Testis (tissue), 3 donors: Measurements from ENCODE around the gene CACNA2D3. TPM values are rescaled to one million over a fixed set of nuclear protein-coding genes. Genes with fewer than 3 reads are reported as not detected.

Source experiments
- DNase-seq: peaks from one replicate; pipeline ENCODE4 v3.0.0-alpha.2; 2019
- H3K27ac ChIP-seq, 2 donors: fragments of 200-600 bp; sonication (generic); one replicate each; pipeline ENCODE4 v1.5.1; 2019
- H3K27me3 ChIP-seq: fragments of 200-600 bp; sonication (generic); one replicate; pipeline ENCODE4 v1.5.1; 2019
- H3K36me3 ChIP-seq: fragments of 200-600 bp; sonication (generic); one replicate; pipeline ENCODE4 v1.5.1; 2017; ENCODE audit warnings: low read depth; ENCODE audit errors: missing control alignments
- H3K4me1 ChIP-seq: fragments of 200-600 bp; sonication (generic); one replicate; pipeline ENCODE4 v1.5.1; 2019
- H3K4me3 ChIP-seq, 2 donors: fragments of 200-600 bp; sonication (generic); one replicate each; pipeline ENCODE4 v1.5.1; 2017 to 2019
- H3K9me3 ChIP-seq: fragments of 200-600 bp; sonication (generic); one replicate; pipeline ENCODE4 v1.5.1; 2017
- CTCF ChIP-seq, 3 experiments: fragments of 450-650 bp in 2 of 3; fragments of 200-600 bp in 1 of 3; sonication (generic) in 1 of 3; IDR thresholded peaks; one replicate each; pipeline ENCODE4 v1.5.1; 2016 to 2019; ENCODE audit warnings: antibody characterized with exemption in 3 of 3, mild to moderate bottlenecking in 2 of 3, moderate library complexity in 1 of 3
- POLR2A ChIP-seq: fragments of 450-650 bp; IDR thresholded peaks from one replicate; pipeline ENCODE4 v1.6.1; 2017; ENCODE audit warnings: antibody characterized with exemption, mild to moderate bottlenecking, moderate library complexity
- WGBS, 2 donors: methylation state at CpG; one replicate each; pipeline ENCODE4 v1.1.5; 2018; 5-methylcytosine and 5-hydroxymethylcytosine counted together
- intact Hi-C: fragments of 100-400 bp; cut with DNase I; formaldehyde crosslinking; loops from one replicate; pipeline ENCODE4 v1.15.1; 2023; ENCODE audit warnings: low total_unique reads
- polyA plus RNA-seq: library from polyadenylated mRNA; stranded (reverse); fragments of 350-450 nt; fragmentation: Illumina TruSeq; extraction: RNeasy Lipid Tissue Mini Kit (QIAGEN cat#74804); gene quantifications from one replicate; pipeline ENCODE4 v1.2.3, GENCODE V29; 2014; ENCODE audit warnings: low read depth, low replicate concordance; ENCODE audit not compliant: insufficient read depth
- total RNA-seq, 2 donors: library from RNA; depleted of rRNA; stranded (reverse); fragments of >200 nt; gene quantifications; one replicate each; pipeline ENCODE4 v1.2.3, GENCODE V29; 2016

Gene CACNA2D3
- total and polyA plus RNA-seq, 3 donors from 2014 or later: 10.1 to 16.5 (median 11.2) TPM

DNA sequence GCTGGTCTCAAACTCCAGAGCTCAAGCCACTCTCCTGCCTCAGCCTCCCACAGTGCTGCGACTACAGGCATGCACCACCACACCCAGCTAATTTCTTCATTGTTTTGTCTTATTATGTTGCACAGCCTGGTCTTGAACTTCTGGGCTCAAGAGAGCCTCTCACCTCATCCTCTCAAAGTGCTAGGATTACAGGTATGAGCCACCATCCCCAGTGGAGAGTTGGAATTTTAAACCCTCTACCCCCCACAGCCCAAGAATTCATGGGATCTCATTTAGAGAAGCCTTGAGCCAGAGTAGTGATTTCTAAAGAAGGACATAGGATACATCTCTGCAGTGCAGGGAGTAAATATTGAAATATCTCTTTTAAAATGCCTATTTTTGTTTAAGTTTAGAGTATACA lies 221.1 kb downstream of the CACNA2D3 start:
- intact Hi-C loops: no loop called here
- 85 to 86% methylated on average over 1 of the region's 1 CpG for WGBS, 2 donors
- Histone ChIP-seq H3K36me3 (no peaks in the 10 kb centered on the region), H3K4me3 (no peak overlapping the region), H3K4me1 (peaks cover 5% of the 10 kb centered on the region), H3K9me3 (no peaks in the 10 kb centered on the region), H3K27me3 (no peaks in the 10 kb centered on the region), H3K27ac (no peak overlapping the region)
- no peak for TF ChIP-seq CTCF (IDR thresholded peaks at IDR 0.05)
- TF ChIP-seq POLR2A: no peak
- no peak for DNase-seq

DNA sequence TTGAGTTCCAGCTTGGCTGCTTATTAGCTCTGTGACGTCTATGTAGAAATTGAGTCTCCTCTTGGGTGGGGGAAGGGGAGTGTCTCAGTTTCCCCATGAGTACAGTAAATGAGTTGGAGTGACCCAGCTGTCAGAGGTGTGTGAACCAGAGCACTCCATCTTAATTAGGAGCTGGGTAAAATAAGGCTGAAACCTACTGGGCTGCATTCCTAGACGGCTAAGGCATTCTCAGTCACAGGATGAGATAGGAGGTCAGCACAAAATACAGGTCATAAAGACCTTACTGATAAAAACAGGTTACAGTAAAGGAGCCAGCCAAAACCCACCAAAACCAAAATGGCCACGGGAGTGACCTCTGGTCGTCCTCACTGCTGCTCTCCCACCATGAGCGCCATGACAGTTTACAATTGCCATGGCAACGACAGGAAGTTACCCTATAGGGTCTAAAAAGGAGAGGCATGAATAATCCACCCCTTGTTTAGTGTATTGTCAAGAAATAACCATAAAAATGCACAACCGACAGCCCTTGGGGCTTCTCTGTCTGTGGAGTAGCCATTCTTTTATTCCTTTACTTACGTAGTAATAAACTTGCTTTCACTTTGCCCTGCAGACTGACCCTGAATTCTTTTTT lies 222.4 kb downstream of the CACNA2D3 start:
- Histone ChIP-seq H3K4me3 (peak overlapping the region in 1 of 2 donors; percentile 3), H3K27ac (no peak overlapping the region), H3K27me3 (no peaks in the 10 kb centered on the region), H3K36me3 (no peaks in the 10 kb centered on the region), H3K4me1 (peaks cover 5% of the 10 kb centered on the region), H3K9me3 (no peaks in the 10 kb centered on the region)
- TF ChIP-seq POLR2A: no peak
- no peak for TF ChIP-seq CTCF (IDR thresholded peaks at IDR 0.05)
- DNase-seq: no peak
- intact Hi-C loops: no loop called here
- 62 to 65% methylated on average over 8 of the region's 8 CpGs for WGBS, 2 donors

GRCh38 chr3:54345847-54346375 lies 223.6 kb downstream of the CACNA2D3 start:
- no peaks in the 10 kb centered on the region for H3K9me3 ChIP-seq
- no peak for TF ChIP-seq CTCF (IDR thresholded peaks at IDR 0.05)
- TF ChIP-seq POLR2A: no peak
- DNase-seq: no peak

GRCh38 chr3:54347060-54347459 lies 224.7 kb downstream of the CACNA2D3 start:
- 96 to 100% methylated on average over 3 of the region's 3 CpGs for WGBS, 2 donors
- intact Hi-C loops: no loop called here
- Histone ChIP-seq H3K27me3 (no peaks in the 10 kb centered on the region), H3K9me3 (no peaks in the 10 kb centered on the region), H3K36me3 (no peaks in the 10 kb centered on the region), H3K27ac (no peak overlapping the region), H3K4me1 (peaks cover 5% of the 10 kb centered on the region), H3K4me3 (no peak overlapping the region)
- no peak for TF ChIP-seq POLR2A
- no peak for TF ChIP-seq CTCF (IDR thresholded peaks at IDR 0.05)
- no peak for DNase-seq

More at GRCh38 chr3:54345847-54346375, 223.6 kb downstream of the CACNA2D3 start:
- intact Hi-C loops: no loop called here
- 72 to 91% methylated on average over 5 of the region's 5 CpGs for WGBS, 2 donors
- Histone ChIP-seq H3K4me1 (peaks cover 5% of the 10 kb centered on the region), H3K27me3 (no peaks in the 10 kb centered on the region), H3K27ac (no peak overlapping the region), H3K36me3 (no peaks in the 10 kb centered on the region), H3K4me3 (no peak overlapping the region)

- no peak overlapping the region for H3K4me3 ChIP-seq
- 70 to 76% methylated on average over 2 of the region's 2 CpGs for WGBS, 2 donors
Observed at GRCh38 chr3:54347933-54348332, 225.6 kb downstream of the CACNA2D3 start.

More at GRCh38 chr3:54347933-54348332, 225.6 kb downstream of the CACNA2D3 start:
- TF ChIP-seq POLR2A (no peak), CTCF (IDR thresholded peaks at IDR 0.05) (no peak)
- Histone ChIP-seq H3K9me3 (no peaks in the 10 kb centered on the region), H3K27ac (no peak overlapping the region), H3K36me3 (no peaks in the 10 kb centered on the region), H3K27me3 (no peaks in the 10 kb centered on the region), H3K4me1 (peaks cover 2% of the 10 kb centered on the region)
- intact Hi-C loops: no loop called here
- no peak for DNase-seq
